ENCODE results near the gene PHGDH.

GRCh38 chr1:119767486-119767885, 55.8 kb downstream of the PHGDH start:
- TF ChIP-seq, protein P1, sequence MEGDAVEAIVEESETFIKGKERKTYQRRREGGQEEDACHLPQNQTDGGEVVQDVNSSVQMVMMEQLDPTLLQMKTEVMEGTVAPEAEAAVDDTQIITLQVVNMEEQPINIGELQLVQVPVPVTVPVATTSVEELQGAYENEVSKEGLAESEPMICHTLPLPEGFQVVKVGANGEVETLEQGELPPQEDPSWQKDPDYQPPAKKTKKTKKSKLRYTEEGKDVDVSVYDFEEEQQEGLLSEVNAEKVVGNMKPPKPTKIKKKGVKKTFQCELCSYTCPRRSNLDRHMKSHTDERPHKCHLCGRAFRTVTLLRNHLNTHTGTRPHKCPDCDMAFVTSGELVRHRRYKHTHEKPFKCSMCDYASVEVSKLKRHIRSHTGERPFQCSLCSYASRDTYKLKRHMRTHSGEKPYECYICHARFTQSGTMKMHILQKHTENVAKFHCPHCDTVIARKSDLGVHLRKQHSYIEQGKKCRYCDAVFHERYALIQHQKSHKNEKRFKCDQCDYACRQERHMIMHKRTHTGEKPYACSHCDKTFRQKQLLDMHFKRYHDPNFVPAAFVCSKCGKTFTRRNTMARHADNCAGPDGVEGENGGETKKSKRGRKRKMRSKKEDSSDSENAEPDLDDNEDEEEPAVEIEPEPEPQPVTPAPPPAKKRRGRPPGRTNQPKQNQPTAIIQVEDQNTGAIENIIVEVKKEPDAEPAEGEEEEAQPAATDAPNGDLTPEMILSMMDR (conservative IDR thresholded peaks at IDR 0.05) = no peak
- no peak for TF ChIP-seq ZFX (IDR thresholded peaks at IDR 0.05)

Data from C4-2B (cell line).